ENCODE data around the gene RALGAPB. TPM values are rescaled to one million over a fixed set of nuclear protein-coding genes. Genes with fewer than 3 reads are reported as not detected.

Gene RALGAPB
- total RNA-seq, 2 experiments from 2014 or later = 19.0 to 42.9 TPM

- no peaks in the 10 kb centered on the region for H4K20me1 ChIP-seq (ENCODE audit: insufficient read depth, low read length)
- H3K36me3 ChIP-seq (ENCODE audit: insufficient read depth, low read length) = peaks cover 74% of the 10 kb centered on the region
- no peaks in the 10 kb centered on the region for H3K79me2 ChIP-seq (ENCODE audit: insufficient read depth, low read depth, low read length)
- H3K4me3 ChIP-seq (ENCODE audit: low read depth, low read length, poor library complexity, severe bottlenecking) = no peak overlapping the region
- no peak overlapping the region for H3K27ac ChIP-seq (ENCODE audit: low read depth, low read length, poor library complexity, severe bottlenecking)
- no peak overlapping the region for H2AFZ ChIP-seq (ENCODE audit: low read length)
- ChIA-PET POLR2A (interaction anchor here (0.5 to 1.3 kb wide), 5 partner anchors 15 to 328 kb away, joined by 3 to 6 read pairs (median 3); no protein-coding TSS in a partner anchor), CTCF (ENCODE audit: unreplicated experiment) (no interaction called here)
- no peaks in the 10 kb centered on the region for H3K9me2 ChIP-seq (ENCODE audit: insufficient read depth, low read length)
- H3K9me3 ChIP-seq (ENCODE audit: low read length) = no peaks in the 10 kb centered on the region
- H3K4me2 ChIP-seq (ENCODE audit: low read length) = no peak overlapping the region
- intact Hi-C loops (cut with micrococcal nuclease; ENCODE audit: unreplicated experiment) = no loop called here
- DNase-seq (ENCODE audit: low spot score) = no peak
- no TSS peak for BruUV-seq (replicated peaks)
- no peak for TF ChIP-seq EZH2phosphoT487 (IDR thresholded peaks at IDR 0.05; ENCODE audit: borderline replicate concordance, low read depth, low read length)
- TF ChIP-seq CTCF (conservative IDR thresholded peaks at IDR 0.05; ENCODE audit: low read length) = no peak
- no peaks in the 10 kb centered on the region for H3K4me1 ChIP-seq (ENCODE audit: insufficient read depth, low read length, poor library complexity, severe bottlenecking)
Measured at GRCh38 chr20:38519426-38519825, 46.8 kb downstream of the RALGAPB start.

GRCh38 chr20:38520261-38520660 lies 47.6 kb downstream of the RALGAPB start:
- no peak for DNase-seq (ENCODE audit: low spot score)
- intact Hi-C loops (cut with micrococcal nuclease; ENCODE audit: unreplicated experiment) = no loop called here
- ChIA-PET POLR2A (interaction anchor here (0.6 to 1.7 kb wide), 5 partner anchors 13 to 1620 kb away, joined by 3 to 5 read pairs (median 4); no protein-coding TSS in a partner anchor), CTCF (ENCODE audit: unreplicated experiment) (no interaction called here)
- no peaks in the 10 kb centered on the region for H4K20me1 ChIP-seq (ENCODE audit: insufficient read depth, low read length)
- H3K4me1 ChIP-seq (ENCODE audit: insufficient read depth, low read length, poor library complexity, severe bottlenecking) = no peaks in the 10 kb centered on the region
- H3K4me3 ChIP-seq (ENCODE audit: low read depth, low read length, poor library complexity, severe bottlenecking) = no peak overlapping the region
- no peaks in the 10 kb centered on the region for H3K79me2 ChIP-seq (ENCODE audit: insufficient read depth, low read depth, low read length)
- no peaks in the 10 kb centered on the region for H3K9me2 ChIP-seq (ENCODE audit: insufficient read depth, low read length)
- TF ChIP-seq CTCF (conservative IDR thresholded peaks at IDR 0.05; ENCODE audit: low read length) = no peak
- TF ChIP-seq EZH2phosphoT487 (IDR thresholded peaks at IDR 0.05; ENCODE audit: borderline replicate concordance, low read depth, low read length) = no peak
- H3K36me3 ChIP-seq (ENCODE audit: insufficient read depth, low read length) = peaks cover 82% of the 10 kb centered on the region
- no peak overlapping the region for H2AFZ ChIP-seq (ENCODE audit: low read length)
- no peak overlapping the region for H3K27ac ChIP-seq (ENCODE audit: low read depth, low read length, poor library complexity, severe bottlenecking)
- no TSS peak for BruUV-seq (replicated peaks)
- no peak overlapping the region for H3K4me2 ChIP-seq (ENCODE audit: low read length)
- H3K9me3 ChIP-seq (ENCODE audit: low read length) = no peaks in the 10 kb centered on the region

- ChIA-PET POLR2A (no interaction called here), CTCF (ENCODE audit: unreplicated experiment) (no interaction called here)
- no peak overlapping the region for H3K4me3 ChIP-seq (ENCODE audit: low read depth, low read length, poor library complexity, severe bottlenecking)
- H3K4me2 ChIP-seq (ENCODE audit: low read length) = no peak overlapping the region
- H3K4me1 ChIP-seq (ENCODE audit: insufficient read depth, low read length, poor library complexity, severe bottlenecking) = no peaks in the 10 kb centered on the region
- no peak for DNase-seq (ENCODE audit: low spot score)
- intact Hi-C loops (cut with micrococcal nuclease; ENCODE audit: unreplicated experiment) = no loop called here
- TF ChIP-seq CTCF (conservative IDR thresholded peaks at IDR 0.05; ENCODE audit: low read length) = no peak
- TF ChIP-seq EZH2phosphoT487 (IDR thresholded peaks at IDR 0.05; ENCODE audit: borderline replicate concordance, low read depth, low read length) = no peak
- no peaks in the 10 kb centered on the region for H3K9me3 ChIP-seq (ENCODE audit: low read length)
- H3K27ac ChIP-seq (ENCODE audit: low read depth, low read length, poor library complexity, severe bottlenecking) = no peak overlapping the region
- H4K20me1 ChIP-seq (ENCODE audit: insufficient read depth, low read length) = no peaks in the 10 kb centered on the region
- H3K9me2 ChIP-seq (ENCODE audit: insufficient read depth, low read length) = no peaks in the 10 kb centered on the region
- no peak overlapping the region for H2AFZ ChIP-seq (ENCODE audit: low read length)
- no TSS peak for BruUV-seq (replicated peaks)
- peaks cover 74% of the 10 kb centered on the region for H3K36me3 ChIP-seq (ENCODE audit: insufficient read depth, low read length)
- H3K79me2 ChIP-seq (ENCODE audit: insufficient read depth, low read depth, low read length) = no peaks in the 10 kb centered on the region
Measured at GRCh38 chr20:38523697-38524096, 51.1 kb downstream of the RALGAPB start.
